ENCODE results near the gene ZFAND2A.

ZFAND2A gene

GRCh38 chr7:1127001-1127400, 33.0 kb downstream of the ZFAND2A start:
- peaks cover 14% of the 10 kb centered on the region for H3K36me3 ChIP-seq (ENCODE audit: low read depth)
- no peak for DNase-seq (ENCODE audit: low spot score)
- TF ChIP-seq CTCF (IDR thresholded peaks at IDR 0.05; ENCODE audit: poor library complexity, severe bottlenecking): no peak

GRCh38 chr7:1125603-1125969, 34.4 kb downstream of the ZFAND2A start:
- Histone ChIP-seq H3K27me3 (ENCODE audit: insufficient read depth, poor library complexity, severe bottlenecking) (no peaks in the 10 kb centered on the region), H3K4me3 (ENCODE audit: severe bottlenecking) (no peak overlapping the region), H3K36me3 (ENCODE audit: low read depth) (peaks cover 14% of the 10 kb centered on the region), H3K4me1 (ENCODE audit: insufficient read depth, poor library complexity, severe bottlenecking) (no peaks in the 10 kb centered on the region), H3K9me3 (ENCODE audit: severe bottlenecking) (no peaks in the 10 kb centered on the region), H3K27ac (ENCODE audit: poor library complexity, severe bottlenecking) (no peak overlapping the region)
- no peak for TF ChIP-seq CTCF (IDR thresholded peaks at IDR 0.05; ENCODE audit: poor library complexity, severe bottlenecking)
- ATAC-seq (ENCODE audit: low read depth) (no peak), DNase-seq (ENCODE audit: low spot score) (no peak)

More at GRCh38 chr7:1127001-1127400, 33.0 kb downstream of the ZFAND2A start:
- Histone ChIP-seq H3K27ac (ENCODE audit: poor library complexity, severe bottlenecking) (no peak overlapping the region), H3K4me1 (ENCODE audit: insufficient read depth, poor library complexity, severe bottlenecking) (no peaks in the 10 kb centered on the region), H3K27me3 (ENCODE audit: insufficient read depth, poor library complexity, severe bottlenecking) (no peaks in the 10 kb centered on the region), H3K4me3 (ENCODE audit: severe bottlenecking) (no peak overlapping the region), H3K9me3 (ENCODE audit: severe bottlenecking) (no peaks in the 10 kb centered on the region)
- no peak for ATAC-seq (ENCODE audit: low read depth)

GRCh38 chr7:1124816-1125602, 35.0 kb downstream of the ZFAND2A start:
- H3K4me1 ChIP-seq (ENCODE audit: insufficient read depth, poor library complexity, severe bottlenecking): no peaks in the 10 kb centered on the region
- H3K4me3 ChIP-seq (ENCODE audit: severe bottlenecking): no peak overlapping the region
- TF ChIP-seq CTCF (IDR thresholded peaks at IDR 0.05; ENCODE audit: poor library complexity, severe bottlenecking): no peak
- no peaks in the 10 kb centered on the region for H3K27me3 ChIP-seq (ENCODE audit: insufficient read depth, poor library complexity, severe bottlenecking)
- H3K36me3 ChIP-seq (ENCODE audit: low read depth): peaks cover 14% of the 10 kb centered on the region
- DNase-seq (ENCODE audit: low spot score) (no peak), ATAC-seq (ENCODE audit: low read depth) (peak; percentile 49)
- H3K9me3 ChIP-seq (ENCODE audit: severe bottlenecking): no peaks in the 10 kb centered on the region
- H3K27ac ChIP-seq (ENCODE audit: poor library complexity, severe bottlenecking): no peak overlapping the region

GRCh38 chr7:1124164-1124563, 35.8 kb downstream of the ZFAND2A start:
- Histone ChIP-seq H3K4me3 (ENCODE audit: severe bottlenecking) (no peak overlapping the region), H3K4me1 (ENCODE audit: insufficient read depth, poor library complexity, severe bottlenecking) (no peaks in the 10 kb centered on the region), H3K9me3 (ENCODE audit: severe bottlenecking) (no peaks in the 10 kb centered on the region), H3K36me3 (ENCODE audit: low read depth) (peaks cover 14% of the 10 kb centered on the region), H3K27me3 (ENCODE audit: insufficient read depth, poor library complexity, severe bottlenecking) (no peaks in the 10 kb centered on the region), H3K27ac (ENCODE audit: poor library complexity, severe bottlenecking) (no peak overlapping the region)
- DNase-seq (ENCODE audit: low spot score) (no peak), ATAC-seq (ENCODE audit: low read depth) (no peak)
- TF ChIP-seq CTCF (IDR thresholded peaks at IDR 0.05; ENCODE audit: poor library complexity, severe bottlenecking): no peak

GRCh38 chr7:1123715-1124114, 36.3 kb downstream of the ZFAND2A start:
- Histone ChIP-seq H3K27ac (ENCODE audit: poor library complexity, severe bottlenecking) (no peak overlapping the region), H3K27me3 (ENCODE audit: insufficient read depth, poor library complexity, severe bottlenecking) (no peaks in the 10 kb centered on the region), H3K36me3 (ENCODE audit: low read depth) (peaks cover 14% of the 10 kb centered on the region), H3K4me3 (ENCODE audit: severe bottlenecking) (no peak overlapping the region), H3K4me1 (ENCODE audit: insufficient read depth, poor library complexity, severe bottlenecking) (no peaks in the 10 kb centered on the region), H3K9me3 (ENCODE audit: severe bottlenecking) (no peaks in the 10 kb centered on the region)
- DNase-seq (ENCODE audit: low spot score) (no peak), ATAC-seq (ENCODE audit: low read depth) (no peak)
- no peak for TF ChIP-seq CTCF (IDR thresholded peaks at IDR 0.05; ENCODE audit: poor library complexity, severe bottlenecking)

All from RWPE2 (cell line).